ENCODE results near the gene CNTNAP2.

CNTNAP2 gene

DNA sequence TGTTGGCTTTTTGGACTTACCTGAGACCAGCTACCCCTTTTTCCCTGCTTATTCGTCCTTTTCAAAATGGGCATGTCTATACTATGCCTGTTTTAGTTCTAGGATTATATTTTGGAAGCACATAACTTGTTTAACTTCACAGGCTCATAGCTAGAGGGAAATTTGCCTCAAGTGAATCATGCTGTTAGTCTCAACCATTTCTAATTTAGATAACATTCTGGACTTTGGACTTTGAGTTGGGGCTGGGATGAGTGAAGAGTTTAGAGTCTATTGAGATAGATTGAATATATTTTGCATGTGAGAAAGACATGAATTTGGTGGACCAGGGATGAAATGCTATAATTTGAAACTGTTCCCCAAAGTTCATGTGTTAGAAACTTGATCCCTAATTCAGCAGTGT lies 1919.3 kb downstream of the CNTNAP2 start:
- no peak overlapping the region for H3K4me3 ChIP-seq (ENCODE audit: low read depth, low read length)
- no peak for TF ChIP-seq CTCF (IDR thresholded peaks at IDR 0.05; ENCODE audit: low read depth, low read length)

DNA sequence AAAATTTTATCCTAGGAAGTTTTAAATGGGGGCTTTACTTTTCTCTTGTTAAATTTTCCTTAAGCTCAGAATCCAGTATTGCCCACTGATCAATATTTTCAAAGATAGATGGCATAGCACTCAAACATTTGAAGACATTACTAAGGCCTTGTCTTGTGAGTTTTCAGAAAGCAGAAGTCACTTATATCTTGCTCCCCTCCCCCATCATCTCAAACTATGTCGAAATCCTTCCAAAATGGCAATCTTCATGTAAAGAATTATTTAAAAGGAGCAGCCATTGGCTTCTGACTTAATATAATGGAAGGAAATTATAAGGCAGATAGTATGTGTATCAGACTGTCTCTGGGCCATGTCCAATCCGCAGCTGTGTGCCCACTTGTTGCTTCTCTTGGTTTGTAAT lies 1920.4 kb downstream of the CNTNAP2 start:
- TF ChIP-seq CTCF (IDR thresholded peaks at IDR 0.05; ENCODE audit: low read depth, low read length), result no peak

DNA sequence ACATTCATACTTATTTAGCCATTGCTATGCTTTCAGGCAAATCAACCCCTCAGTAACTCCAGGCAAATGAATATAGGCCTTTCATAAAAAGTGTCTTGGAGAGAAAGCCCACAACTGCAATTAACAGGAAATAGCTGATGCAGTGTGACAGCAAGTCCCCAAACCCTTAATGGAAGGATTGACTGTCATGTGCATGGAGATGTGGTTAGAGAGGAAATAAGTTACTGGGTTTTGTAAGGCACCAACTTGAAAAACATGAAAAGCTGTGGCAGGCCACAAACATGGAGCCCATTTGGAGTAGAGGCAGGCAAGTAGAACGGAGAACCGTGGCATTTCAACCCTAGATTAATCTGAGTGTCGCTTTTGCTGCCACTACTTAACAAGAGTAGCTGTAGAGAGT lies 1924.6 kb downstream of the CNTNAP2 start:
- H3K4me3 ChIP-seq (ENCODE audit: low read depth, low read length), result no peak overlapping the region
- no peak for TF ChIP-seq CTCF (IDR thresholded peaks at IDR 0.05; ENCODE audit: low read depth, low read length)

More for the DNA sequence above, 1920.4 kb downstream of the CNTNAP2 start:
- H3K4me3 ChIP-seq (ENCODE audit: low read depth, low read length), result no peak overlapping the region

- no peak overlapping the region for H3K4me3 ChIP-seq (ENCODE audit: low read depth, low read length)
- no peak for TF ChIP-seq CTCF (IDR thresholded peaks at IDR 0.05; ENCODE audit: low read depth, low read length)
These were observed 1926.5 kb downstream of the CNTNAP2 start for GRCh38 chr7:148042935-148043631.

DNA sequence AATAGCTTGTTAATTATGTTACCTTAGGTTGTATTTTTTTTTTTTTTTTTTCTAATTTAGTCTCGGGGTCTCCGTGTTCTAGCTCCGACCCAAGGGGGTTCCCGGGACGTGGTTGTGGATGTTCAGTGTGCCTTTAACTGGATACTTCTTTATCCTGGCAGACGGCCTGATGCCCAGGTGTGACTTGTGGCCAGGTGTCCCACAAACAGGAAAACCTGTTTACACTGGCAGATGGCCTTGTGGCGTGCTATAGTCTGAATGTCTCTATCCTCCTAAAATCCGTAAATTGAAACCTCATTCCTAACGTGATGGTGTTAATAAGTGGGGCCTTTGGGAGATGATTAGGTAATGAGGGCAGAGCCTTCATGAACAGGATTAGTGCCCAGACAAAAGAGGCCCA lies 1927.6 kb downstream of the CNTNAP2 start:
- no peak for TF ChIP-seq CTCF (IDR thresholded peaks at IDR 0.05; ENCODE audit: low read depth, low read length)
- H3K4me3 ChIP-seq (ENCODE audit: low read depth, low read length), result no peak overlapping the region

DNA sequence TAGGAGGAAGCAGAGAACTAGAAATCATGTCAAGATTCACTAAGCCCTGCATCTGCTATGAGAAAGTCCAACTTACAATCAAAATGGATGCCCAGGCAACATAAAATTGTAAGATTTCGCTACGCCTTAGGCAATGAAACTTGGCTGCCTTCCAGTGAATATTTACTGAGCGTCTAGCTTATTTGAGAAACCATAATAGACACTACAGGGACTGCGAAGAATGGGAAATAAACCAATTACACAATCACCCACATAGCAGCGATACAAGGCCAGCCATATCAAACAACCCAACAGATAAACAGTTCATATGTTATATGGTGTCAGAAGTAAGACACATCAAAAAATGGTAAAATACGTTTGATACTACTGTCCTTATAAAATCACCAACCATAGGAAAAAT lies 1928.9 kb downstream of the CNTNAP2 start:
- TF ChIP-seq CTCF (IDR thresholded peaks at IDR 0.05; ENCODE audit: low read depth, low read length), result no peak
- no peak overlapping the region for H3K4me3 ChIP-seq (ENCODE audit: low read depth, low read length)

DNA sequence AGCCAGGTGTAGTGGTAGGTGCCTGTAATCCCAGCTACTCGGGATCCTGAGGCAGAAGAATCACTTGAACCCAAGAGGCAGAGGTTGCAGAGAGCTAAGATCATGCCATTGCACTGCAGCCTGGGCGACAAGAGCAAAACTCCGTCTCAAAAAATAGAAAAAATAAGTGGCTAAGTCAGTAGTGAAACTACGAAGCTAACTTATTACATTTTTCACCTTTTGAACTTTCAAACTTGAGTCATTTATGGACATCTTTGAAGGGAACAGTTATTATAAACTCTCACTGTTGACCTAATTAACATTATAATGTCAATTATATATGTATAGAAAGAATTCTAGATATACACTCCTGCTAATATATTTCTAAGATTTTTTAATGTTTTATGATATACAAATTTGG lies 1932.5 kb downstream of the CNTNAP2 start:
- no peak overlapping the region for H3K4me3 ChIP-seq (ENCODE audit: low read depth, low read length)

More for the DNA sequence above, 1932.5 kb downstream of the CNTNAP2 start:
- no peak for TF ChIP-seq CTCF (IDR thresholded peaks at IDR 0.05; ENCODE audit: low read depth, low read length)

Measured in WI38 (cell line).